ENCODE data around the gene YWHAE. TPM values are rescaled to one million over a fixed set of nuclear protein-coding genes. Genes with fewer than 3 reads are reported as not detected.
"Not testable (repeated sequence)": the region's sequence is repeated elsewhere in the genome, so short reads cannot be mapped to it uniquely, and the experiment has no call there.

Gene YWHAE
- total RNA-seq, 2 experiments from 2014 or later: 528 to 576 TPM

DNA sequence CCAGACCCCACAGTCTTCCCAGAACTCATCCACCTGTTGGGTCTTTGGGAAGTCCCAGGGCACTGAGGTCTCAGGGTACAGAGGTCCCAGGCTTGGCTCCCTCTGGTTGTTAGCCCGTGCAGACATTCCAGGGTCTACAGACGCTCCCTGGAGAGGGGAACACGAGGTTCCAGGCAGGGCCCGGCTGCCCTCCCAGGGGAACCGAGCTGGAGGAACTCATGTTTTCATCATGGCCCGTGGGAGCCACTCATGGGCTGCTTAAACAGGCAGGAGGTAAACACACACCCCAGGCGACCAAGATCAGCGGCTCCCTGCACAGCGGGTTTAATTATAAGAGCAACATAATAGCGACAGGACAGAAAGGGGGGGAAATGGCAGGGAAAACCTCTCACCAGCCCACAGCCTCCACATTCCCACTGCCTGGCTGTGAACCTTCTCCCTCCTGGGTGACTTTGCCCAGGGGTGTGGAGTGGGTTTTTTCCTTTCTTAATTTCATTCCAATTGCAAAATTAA is 84.1 kb downstream of the YWHAE start:
- Mint-ChIP-seq H3K4me1 (ENCODE audit: low read depth) (no peaks in the 10 kb centered on the region), H3K9me3 (no peaks in the 10 kb centered on the region), H3K27me3 (ENCODE audit: low read depth) (peaks cover 6% of the 10 kb centered on the region), H3K36me3 (ENCODE audit: low read depth) (no peaks in the 10 kb centered on the region), H3K27ac (no peak overlapping the region), H3K4me3 (no peak overlapping the region)
- intact Hi-C loops (cut with micrococcal nuclease): no loop called here
- CTCF ChIA-PET: interaction anchor here (1.6 kb wide), 1 partner anchor 17 kb away, joined by 4 read pairs; no protein-coding TSS in a partner anchor
- no peak for DNase-seq

DNA sequence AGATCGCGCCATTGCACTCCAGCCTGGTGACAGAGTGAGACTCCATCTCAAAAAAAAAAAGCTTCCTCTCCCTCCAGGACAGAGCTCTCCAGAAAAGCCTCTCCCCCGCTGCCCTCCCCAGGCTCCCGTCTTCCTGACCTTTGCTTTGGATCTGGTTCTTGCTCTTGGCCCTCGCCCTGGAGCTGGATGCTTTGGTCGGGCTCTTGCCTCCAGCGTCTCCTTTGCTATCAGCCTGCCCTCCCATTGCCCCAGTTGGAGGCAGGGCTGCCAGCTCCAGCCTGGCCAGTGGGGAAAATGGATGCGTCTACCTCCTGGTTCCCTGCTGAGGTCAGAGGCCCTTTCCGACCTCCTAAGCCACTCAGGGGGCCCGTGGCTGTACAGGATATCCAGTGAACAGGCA is 84.6 kb downstream of the YWHAE start:
- H3K36me3 Mint-ChIP-seq (ENCODE audit: low read depth): no peaks in the 10 kb centered on the region
- peaks cover 6% of the 10 kb centered on the region for H3K27me3 Mint-ChIP-seq (ENCODE audit: low read depth)
- no peak for DNase-seq
- intact Hi-C loops (cut with micrococcal nuclease): no loop called here
- H3K9me3 Mint-ChIP-seq: no peaks in the 10 kb centered on the region
- no peak overlapping the region for H3K27ac Mint-ChIP-seq
- H3K4me3 Mint-ChIP-seq: no peak overlapping the region
- CTCF ChIA-PET: interaction anchor here (1.6 kb wide), 1 partner anchor 17 kb away, joined by 4 read pairs; no protein-coding TSS in a partner anchor
- H3K4me1 Mint-ChIP-seq (ENCODE audit: low read depth): no peaks in the 10 kb centered on the region

DNA sequence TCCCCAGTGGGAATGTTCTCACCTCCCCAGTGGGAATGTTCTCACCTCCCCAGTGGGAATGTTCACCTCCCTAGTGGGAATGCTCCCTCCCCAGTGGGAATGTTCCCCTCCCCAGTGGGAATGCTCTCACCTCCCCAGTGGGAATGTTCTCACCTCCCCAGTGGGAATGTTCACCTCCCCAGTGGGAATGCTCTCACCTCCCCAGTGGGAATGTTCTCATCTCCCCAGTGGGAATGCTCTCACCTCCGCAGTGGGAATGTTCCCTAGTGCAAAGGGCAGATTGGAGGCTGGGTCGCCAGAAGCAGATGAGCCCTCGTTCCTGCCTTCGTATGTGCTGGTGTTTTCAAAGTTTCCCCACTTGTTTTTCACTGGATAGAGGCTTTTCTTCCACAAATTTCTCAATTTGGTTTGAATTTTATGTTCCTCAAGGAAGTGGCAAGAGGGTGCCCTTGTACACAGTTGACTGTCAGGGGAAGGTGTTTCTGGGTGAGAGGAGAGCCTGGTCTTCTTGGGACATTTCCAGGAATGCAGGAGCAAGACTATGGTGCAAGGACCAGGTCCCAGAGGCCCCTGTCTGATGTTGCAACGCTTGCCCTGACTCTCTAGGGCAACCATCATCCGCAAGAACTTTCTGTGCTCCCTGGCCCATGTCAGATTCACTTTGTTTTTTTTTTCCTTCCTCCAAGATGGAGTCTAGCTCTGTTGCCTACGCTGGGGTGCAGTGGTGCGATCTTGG is 86.6 kb downstream of the YWHAE start:
- no peak overlapping the region for H3K27ac Mint-ChIP-seq
- no peak overlapping the region for H3K4me3 Mint-ChIP-seq
- CTCF ChIA-PET: no interaction called here
- H3K27me3 Mint-ChIP-seq (ENCODE audit: low read depth): peaks cover 3% of the 10 kb centered on the region
- DNase-seq: no peak
- H3K36me3 Mint-ChIP-seq (ENCODE audit: low read depth): no peaks in the 10 kb centered on the region
- H3K4me1 Mint-ChIP-seq (ENCODE audit: low read depth): no peaks in the 10 kb centered on the region
- no peaks in the 10 kb centered on the region for H3K9me3 Mint-ChIP-seq
- intact Hi-C loops (cut with micrococcal nuclease): no loop called here

DNA sequence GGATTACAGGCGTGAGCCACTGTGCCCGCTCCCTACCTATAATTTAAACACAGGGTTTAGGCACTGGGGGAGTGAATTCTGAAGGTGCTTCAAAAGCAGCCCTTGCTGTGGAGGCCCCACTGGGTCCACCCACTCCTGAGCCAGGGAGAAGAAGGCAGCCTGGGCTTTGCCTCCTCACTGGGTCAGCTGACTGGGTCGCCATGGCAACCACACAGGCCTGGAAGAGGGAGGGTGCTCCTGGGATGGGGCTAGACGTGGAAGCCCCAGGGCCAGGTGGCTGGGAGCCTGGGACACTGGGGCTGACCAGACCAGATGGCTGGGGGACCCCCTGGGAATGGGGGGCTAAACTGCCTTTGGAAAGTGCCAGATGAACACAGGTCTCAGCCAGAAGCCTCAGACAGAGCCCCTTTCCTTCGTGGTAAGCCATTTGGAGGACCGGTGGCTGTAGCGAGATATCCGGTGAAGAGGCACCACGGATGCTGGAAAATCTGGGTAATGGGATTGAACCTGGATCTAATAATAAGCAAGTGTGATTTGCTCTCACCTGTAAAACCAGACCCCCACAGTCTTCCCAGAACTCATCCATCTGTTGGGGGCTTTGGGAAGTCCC is 87.7 kb downstream of the YWHAE start:
- Mint-ChIP-seq H3K27me3 (ENCODE audit: low read depth) (peaks cover 3% of the 10 kb centered on the region), H3K27ac (no peak overlapping the region), H3K4me3 (no peak overlapping the region), H3K36me3 (ENCODE audit: low read depth) (no peaks in the 10 kb centered on the region), H3K9me3 (no peaks in the 10 kb centered on the region), H3K4me1 (ENCODE audit: low read depth) (no peaks in the 10 kb centered on the region)
- intact Hi-C loops (cut with micrococcal nuclease): no loop called here
- CTCF ChIA-PET: no interaction called here
- peak; percentile 23 for DNase-seq

DNA sequence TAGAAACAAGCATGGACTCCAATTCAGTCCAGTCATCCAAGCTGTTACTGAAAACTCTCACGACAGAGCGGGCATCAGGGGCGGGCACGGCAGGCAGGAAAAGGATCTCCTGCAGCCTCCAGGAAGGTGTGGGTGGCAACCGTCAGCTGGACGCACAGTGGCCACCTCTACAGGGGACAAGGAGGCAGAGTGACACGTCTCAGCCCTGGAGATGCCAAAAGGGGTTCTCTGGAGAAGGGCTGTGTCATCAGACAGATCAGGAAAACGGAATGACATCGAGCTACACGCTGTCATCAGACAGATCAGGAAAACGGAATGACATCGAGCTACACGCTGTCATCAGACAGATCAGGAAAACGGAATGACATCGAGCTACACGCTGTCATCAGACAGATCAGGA is 92.2 kb downstream of the YWHAE start:
- H3K27ac Mint-ChIP-seq; H3K36me3 Mint-ChIP-seq (ENCODE audit: low read depth); H3K27me3 Mint-ChIP-seq (ENCODE audit: low read depth); CTCF ChIA-PET; DNase-seq; intact Hi-C loops (cut with micrococcal nuclease); H3K9me3 Mint-ChIP-seq; H3K4me3 Mint-ChIP-seq; H3K4me1 Mint-ChIP-seq (ENCODE audit: low read depth): not testable (repeated sequence)

DNA sequence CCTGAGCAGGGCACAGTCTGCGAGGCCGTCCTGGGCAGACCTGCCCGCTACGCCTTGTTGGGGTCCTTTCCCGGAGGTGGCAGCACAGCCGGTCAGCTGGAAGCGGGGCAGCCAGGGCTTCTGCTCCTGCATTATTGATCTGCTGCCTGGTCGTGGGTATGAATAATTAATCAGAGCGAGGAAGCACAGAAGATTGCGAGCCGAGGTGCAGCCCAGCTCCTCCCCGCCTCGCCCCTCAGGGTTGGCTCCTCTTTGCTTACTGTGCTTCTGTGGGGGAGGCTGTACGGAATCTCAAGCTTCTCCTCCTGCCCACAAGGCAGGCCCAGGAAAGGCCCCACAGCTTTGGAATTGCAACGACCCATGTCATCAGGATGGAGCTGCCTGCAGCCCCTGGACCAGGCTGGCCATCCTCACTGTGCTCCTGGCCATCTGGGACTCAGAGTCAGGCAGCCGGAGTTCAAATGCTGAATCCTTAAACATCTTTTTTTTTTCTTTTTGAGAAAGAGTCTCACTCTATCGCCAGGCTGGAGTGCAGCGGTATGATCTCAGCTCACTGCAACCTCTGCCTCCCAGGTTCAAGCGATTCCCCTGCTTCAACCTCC is 95.0 kb downstream of the YWHAE start:
- peaks cover 3% of the 10 kb centered on the region for H3K27me3 Mint-ChIP-seq (ENCODE audit: low read depth)
- no peak for DNase-seq
- no peak overlapping the region for H3K4me3 Mint-ChIP-seq
- H3K4me1 Mint-ChIP-seq (ENCODE audit: low read depth): no peaks in the 10 kb centered on the region
- intact Hi-C loops (cut with micrococcal nuclease): no loop called here
- H3K27ac Mint-ChIP-seq: no peak overlapping the region
- CTCF ChIA-PET: no interaction called here
- H3K9me3 Mint-ChIP-seq: no peaks in the 10 kb centered on the region
- H3K36me3 Mint-ChIP-seq (ENCODE audit: low read depth): no peaks in the 10 kb centered on the region

DNA sequence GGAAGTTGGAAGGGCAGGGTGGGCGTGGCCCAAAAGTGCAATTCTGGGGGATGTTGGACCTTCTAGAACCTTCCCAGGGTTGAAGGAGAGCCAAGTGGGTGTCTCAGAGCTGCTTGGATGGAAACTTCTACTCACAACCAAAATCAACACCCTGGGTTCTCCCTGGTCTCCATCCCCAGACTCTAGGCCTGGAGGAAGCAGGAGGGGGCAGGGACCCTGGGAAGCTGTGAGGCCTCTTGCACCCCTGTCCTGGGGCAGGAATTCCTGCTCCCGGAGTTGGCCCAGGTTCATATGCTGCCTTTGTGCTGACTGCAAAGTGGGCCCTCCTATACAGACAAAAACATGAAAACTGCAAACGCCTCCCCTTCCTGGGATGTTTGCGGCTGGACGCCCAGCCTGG is 95.5 kb downstream of the YWHAE start:
- Mint-ChIP-seq H3K27me3 (ENCODE audit: low read depth) (peaks cover 3% of the 10 kb centered on the region), H3K36me3 (ENCODE audit: low read depth) (no peaks in the 10 kb centered on the region), H3K9me3 (no peaks in the 10 kb centered on the region), H3K4me3 (no peak overlapping the region), H3K4me1 (ENCODE audit: low read depth) (no peaks in the 10 kb centered on the region), H3K27ac (no peak overlapping the region)
- no peak for DNase-seq
- CTCF ChIA-PET: no interaction called here
- intact Hi-C loops (cut with micrococcal nuclease): no loop called here

DNA sequence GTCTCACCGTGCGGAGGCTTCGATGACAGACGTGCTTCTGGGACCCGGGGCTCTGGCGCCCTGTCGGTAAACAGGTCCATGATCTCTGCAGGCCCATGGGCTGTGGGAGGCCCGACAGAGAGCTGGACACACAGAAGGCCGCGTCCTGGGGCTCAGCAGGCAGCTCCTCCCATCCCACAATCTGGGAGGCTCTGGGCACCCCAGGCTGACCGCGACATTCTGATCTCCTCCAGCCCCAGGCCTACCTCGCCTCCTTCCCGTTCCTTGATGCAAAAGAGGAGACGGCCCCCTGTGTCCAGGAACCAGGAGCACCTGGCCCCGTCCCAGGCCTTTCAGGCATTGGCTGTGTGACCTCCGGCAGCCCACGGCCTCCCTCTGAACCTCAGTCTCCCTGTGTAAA is 97.3 kb downstream of the YWHAE start:
- no peak for DNase-seq
- no peak overlapping the region for H3K27ac Mint-ChIP-seq
- no peak overlapping the region for H3K4me3 Mint-ChIP-seq
- peaks cover 3% of the 10 kb centered on the region for H3K27me3 Mint-ChIP-seq (ENCODE audit: low read depth)
- no peaks in the 10 kb centered on the region for H3K36me3 Mint-ChIP-seq (ENCODE audit: low read depth)
- no peaks in the 10 kb centered on the region for H3K9me3 Mint-ChIP-seq
- intact Hi-C loops (cut with micrococcal nuclease): no loop called here
- H3K4me1 Mint-ChIP-seq (ENCODE audit: low read depth): peaks cover 12% of the 10 kb centered on the region
- CTCF ChIA-PET: no interaction called here

DNA sequence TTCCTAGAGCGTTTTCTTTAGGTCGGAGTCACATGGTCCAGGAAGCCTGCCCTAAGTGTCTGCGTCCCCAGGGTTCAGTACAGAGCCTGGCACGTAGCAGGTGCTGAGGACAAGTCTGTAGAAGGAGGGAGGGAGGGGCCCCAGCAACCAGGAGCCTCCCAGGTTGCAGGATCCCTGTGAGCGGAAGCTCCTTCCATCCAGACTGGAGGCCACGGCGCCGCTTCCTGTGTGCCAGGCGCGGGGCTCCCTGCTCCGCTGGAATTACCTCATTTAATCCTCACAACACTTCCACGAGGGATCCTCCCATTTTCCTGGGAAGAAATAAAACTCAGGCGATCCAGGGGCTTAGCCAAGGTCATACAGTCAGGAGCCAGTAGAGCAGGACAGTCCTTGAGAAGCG is 98.5 kb downstream of the YWHAE start:
- H3K36me3 Mint-ChIP-seq (ENCODE audit: low read depth): no peaks in the 10 kb centered on the region
- intact Hi-C loops (cut with micrococcal nuclease): no loop called here
- H3K4me1 Mint-ChIP-seq (ENCODE audit: low read depth): peaks cover 20% of the 10 kb centered on the region
- CTCF ChIA-PET: no interaction called here
- DNase-seq: no peak
- H3K27me3 Mint-ChIP-seq (ENCODE audit: low read depth): no peaks in the 10 kb centered on the region
- H3K27ac Mint-ChIP-seq: no peak overlapping the region
- H3K9me3 Mint-ChIP-seq: no peaks in the 10 kb centered on the region
- no peak overlapping the region for H3K4me3 Mint-ChIP-seq

DNA sequence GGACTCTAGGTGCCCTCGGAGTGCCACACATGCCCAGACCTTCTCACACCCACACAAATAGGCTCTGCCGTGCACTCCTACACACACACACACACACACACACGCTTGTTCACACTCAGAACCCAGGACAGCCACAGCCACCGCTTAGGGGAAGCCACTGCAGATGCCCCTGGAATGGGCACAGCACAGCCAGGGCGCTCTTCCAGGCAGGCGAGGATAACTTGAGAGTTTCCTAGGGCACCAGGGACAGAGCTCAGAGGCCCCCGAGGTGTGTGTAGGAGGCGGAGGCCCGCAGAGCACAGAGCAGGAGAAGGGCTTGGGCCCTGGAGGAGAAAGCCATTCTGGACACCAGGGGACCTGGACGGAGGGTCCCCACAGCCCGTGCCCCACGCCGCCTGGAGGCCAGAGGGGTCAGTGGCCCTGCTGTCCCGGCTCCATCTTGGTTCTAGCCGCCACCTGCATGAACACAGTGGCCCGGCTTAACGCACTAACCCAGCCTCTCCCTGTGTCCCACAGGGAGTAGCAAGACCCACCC is 99.6 kb downstream of the YWHAE start:
- no peak for DNase-seq
- no peaks in the 10 kb centered on the region for H3K27me3 Mint-ChIP-seq (ENCODE audit: low read depth)
- H3K4me3 Mint-ChIP-seq: no peak overlapping the region
- intact Hi-C loops (cut with micrococcal nuclease): no loop called here
- no peaks in the 10 kb centered on the region for H3K9me3 Mint-ChIP-seq
- H3K27ac Mint-ChIP-seq: no peak overlapping the region
- peaks cover 27% of the 10 kb centered on the region for H3K4me1 Mint-ChIP-seq (ENCODE audit: low read depth)
- no peaks in the 10 kb centered on the region for H3K36me3 Mint-ChIP-seq (ENCODE audit: low read depth)
- CTCF ChIA-PET: no interaction called here

DNA sequence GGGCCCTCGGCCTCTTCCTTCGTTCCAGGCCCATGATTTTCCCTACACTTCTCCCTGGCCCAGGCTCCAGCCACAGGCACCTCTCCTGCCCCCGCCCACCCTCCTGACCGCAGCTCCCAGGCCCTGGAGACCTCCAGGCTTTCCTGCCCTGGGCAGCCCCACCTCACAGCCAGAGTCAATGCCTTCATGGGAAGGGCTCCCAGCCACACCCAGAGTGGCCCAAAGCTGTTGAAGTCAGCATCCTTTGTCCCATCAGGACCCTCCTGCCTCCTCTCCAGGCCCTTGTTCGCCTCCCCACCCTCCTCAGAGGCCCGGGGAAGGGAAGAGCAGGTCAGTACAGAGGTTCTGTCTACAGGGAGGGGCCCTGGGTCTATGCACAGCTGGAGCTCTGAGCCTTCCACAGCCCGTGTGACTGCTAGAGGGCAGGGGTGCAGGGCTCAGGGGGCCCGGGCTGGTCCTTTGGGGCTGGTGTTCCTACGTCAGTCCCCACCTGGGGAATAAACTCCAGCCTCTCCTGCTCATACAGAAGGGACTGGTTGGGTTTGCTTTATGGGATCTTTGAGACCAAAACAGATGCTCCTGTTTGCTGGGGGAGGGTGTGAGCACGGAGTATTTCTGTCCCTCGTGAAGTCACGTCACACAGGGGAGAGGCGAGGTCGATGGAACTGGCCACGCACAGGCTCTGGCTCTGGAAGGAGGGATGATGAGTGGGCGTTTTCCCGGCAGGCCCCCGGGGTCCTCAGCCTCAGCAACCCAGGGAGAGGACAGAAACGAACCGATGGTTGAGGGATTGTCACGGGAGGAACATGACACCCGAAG is 100.3 kb downstream of the YWHAE start:
- H3K4me1 Mint-ChIP-seq (ENCODE audit: low read depth): peaks cover 33% of the 10 kb centered on the region
- no peak for DNase-seq
- no peaks in the 10 kb centered on the region for H3K27me3 Mint-ChIP-seq (ENCODE audit: low read depth)
- no peaks in the 10 kb centered on the region for H3K36me3 Mint-ChIP-seq (ENCODE audit: low read depth)
- no peak overlapping the region for H3K4me3 Mint-ChIP-seq
- no peaks in the 10 kb centered on the region for H3K9me3 Mint-ChIP-seq
- intact Hi-C loops (cut with micrococcal nuclease): no loop called here
- CTCF ChIA-PET: no interaction called here
- H3K27ac Mint-ChIP-seq: no peak overlapping the region

DNA sequence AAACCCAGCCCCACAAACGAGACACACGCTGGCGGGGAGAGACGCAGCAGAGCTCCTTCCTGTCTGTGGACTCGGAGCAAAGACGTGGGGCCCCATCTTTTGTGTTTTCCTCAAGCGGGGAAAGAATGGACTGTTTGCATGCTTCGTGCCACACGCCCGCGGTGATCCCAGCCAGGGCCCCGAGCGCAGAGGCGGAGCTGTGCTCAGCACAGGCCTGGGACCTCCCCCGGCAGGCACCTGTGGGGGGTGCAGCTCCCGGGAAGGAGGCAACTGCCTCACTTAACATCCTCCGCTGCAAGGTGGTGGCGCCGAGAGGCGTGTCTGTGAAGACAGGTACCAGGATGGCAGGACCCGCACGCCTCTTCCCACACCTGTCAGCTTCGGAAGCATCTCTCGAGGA is 101.4 kb downstream of the YWHAE start:
- H3K27me3 Mint-ChIP-seq (ENCODE audit: low read depth): no peaks in the 10 kb centered on the region

More for the DNA sequence above, 101.4 kb downstream of the YWHAE start:
- intact Hi-C loops (cut with micrococcal nuclease): no loop called here
- Mint-ChIP-seq H3K4me3 (peak overlapping the region; percentile 4), H3K36me3 (ENCODE audit: low read depth) (peaks cover under 1% of the 10 kb centered on the region), H3K9me3 (peaks cover under 1% of the 10 kb centered on the region), H3K27ac (no peak overlapping the region), H3K4me1 (ENCODE audit: low read depth) (peaks cover 45% of the 10 kb centered on the region)
- CTCF ChIA-PET: interaction anchor here (0.9 kb wide), 1 partner anchor 112 kb away, joined by 3 read pairs; no protein-coding TSS in a partner anchor
- peak; percentile 72 for DNase-seq

All from activated naive CD4-positive, alpha-beta T cell treated with anti-CD3 and anti-CD28 coated beads for 36 hours (primary cell).